Measurements from ENCODE around the gene TMEM132C. TPM values are rescaled to one million over a fixed set of nuclear protein-coding genes. Genes with fewer than 3 reads are reported as not detected.

Gene TMEM132C
- total RNA-seq, 3 donors from 2014 or later (not counting 1 experiment from before 2014, with no cell fraction given), result 0.08 to 0.41 TPM; not detected in 1

DNA sequence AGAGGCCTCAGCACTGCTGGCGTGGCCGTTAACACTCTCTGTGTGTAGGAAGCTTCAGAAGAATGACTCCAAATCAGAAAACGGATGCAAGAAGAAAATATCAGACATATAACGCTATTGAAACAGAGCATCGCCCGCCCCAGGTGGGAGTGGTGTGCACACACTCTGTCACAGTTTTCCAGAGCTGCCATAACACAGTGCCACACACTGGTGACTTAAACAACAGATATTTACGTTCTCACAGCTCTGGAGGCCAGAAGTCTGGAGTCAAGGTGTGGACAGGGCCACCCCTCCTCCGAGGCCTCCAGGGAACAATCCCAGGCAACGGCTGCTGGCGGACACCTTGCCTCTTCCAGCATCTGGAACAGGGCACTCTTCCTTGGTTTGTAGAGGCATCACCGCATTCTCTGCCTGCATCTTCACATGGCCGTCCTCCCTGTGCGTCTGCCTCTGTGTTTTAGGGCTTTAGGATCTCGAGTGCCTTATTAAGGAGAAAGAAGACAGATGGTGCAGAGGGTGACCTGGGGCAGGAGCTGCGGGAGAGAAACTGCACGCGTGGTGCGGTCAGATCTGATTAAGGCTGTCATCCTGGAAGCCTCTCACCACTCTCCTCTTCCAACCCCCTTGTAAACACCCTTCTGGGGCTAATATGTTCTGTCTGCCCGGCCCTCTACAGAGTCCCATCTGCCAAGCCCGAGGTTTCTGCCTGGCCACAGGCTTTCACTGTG lies 415.7 kb downstream of the TMEM132C start:
- ATAC-seq (peak in 1 of 3 donors; percentile 8), DNase-seq (no peak)
- no peaks in the 10 kb centered on the region for H3K9me3 ChIP-seq (ENCODE audit: control insufficient read depth, insufficient read depth, low read length)
- H3K36me3 Mint-ChIP-seq, result no peaks in the 10 kb centered on the region
- H3K27me3 Mint-ChIP-seq (ENCODE audit: low read depth in 2 of 2), result no peaks in the 10 kb centered on the region
- WGBS (ENCODE audit: insufficient coverage), result 90% methylated on average over 20 of the region's 20 CpGs
- no peaks in the 10 kb centered on the region for H3K36me3 ChIP-seq (ENCODE audit: control insufficient read depth, insufficient read depth, low read length)
- H3K27ac ChIP-seq (ENCODE audit: low read length), result no peak overlapping the region
- no peak overlapping the region for H3K4me3 Mint-ChIP-seq
- TF ChIP-seq, protein P1, sequence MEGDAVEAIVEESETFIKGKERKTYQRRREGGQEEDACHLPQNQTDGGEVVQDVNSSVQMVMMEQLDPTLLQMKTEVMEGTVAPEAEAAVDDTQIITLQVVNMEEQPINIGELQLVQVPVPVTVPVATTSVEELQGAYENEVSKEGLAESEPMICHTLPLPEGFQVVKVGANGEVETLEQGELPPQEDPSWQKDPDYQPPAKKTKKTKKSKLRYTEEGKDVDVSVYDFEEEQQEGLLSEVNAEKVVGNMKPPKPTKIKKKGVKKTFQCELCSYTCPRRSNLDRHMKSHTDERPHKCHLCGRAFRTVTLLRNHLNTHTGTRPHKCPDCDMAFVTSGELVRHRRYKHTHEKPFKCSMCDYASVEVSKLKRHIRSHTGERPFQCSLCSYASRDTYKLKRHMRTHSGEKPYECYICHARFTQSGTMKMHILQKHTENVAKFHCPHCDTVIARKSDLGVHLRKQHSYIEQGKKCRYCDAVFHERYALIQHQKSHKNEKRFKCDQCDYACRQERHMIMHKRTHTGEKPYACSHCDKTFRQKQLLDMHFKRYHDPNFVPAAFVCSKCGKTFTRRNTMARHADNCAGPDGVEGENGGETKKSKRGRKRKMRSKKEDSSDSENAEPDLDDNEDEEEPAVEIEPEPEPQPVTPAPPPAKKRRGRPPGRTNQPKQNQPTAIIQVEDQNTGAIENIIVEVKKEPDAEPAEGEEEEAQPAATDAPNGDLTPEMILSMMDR (IDR thresholded peaks at IDR 0.05), result no peak
- H3K27ac Mint-ChIP-seq, result no peak overlapping the region
- intact Hi-C loops (cut with micrococcal nuclease), result no loop called here
- H3K9me3 Mint-ChIP-seq, result no peaks in the 10 kb centered on the region
- H3K4me3 ChIP-seq (ENCODE audit: low read length), result no peak overlapping the region
- no peaks in the 10 kb centered on the region for H3K27me3 ChIP-seq (ENCODE audit: control insufficient read depth, insufficient read depth, low read length)
- no peaks in the 10 kb centered on the region for H3K4me1 ChIP-seq (ENCODE audit: control insufficient read depth, insufficient read depth, low read length)
- H3K4me1 Mint-ChIP-seq, result peaks cover 0 to 5% of the 10 kb centered on the region in 2 donors

DNA sequence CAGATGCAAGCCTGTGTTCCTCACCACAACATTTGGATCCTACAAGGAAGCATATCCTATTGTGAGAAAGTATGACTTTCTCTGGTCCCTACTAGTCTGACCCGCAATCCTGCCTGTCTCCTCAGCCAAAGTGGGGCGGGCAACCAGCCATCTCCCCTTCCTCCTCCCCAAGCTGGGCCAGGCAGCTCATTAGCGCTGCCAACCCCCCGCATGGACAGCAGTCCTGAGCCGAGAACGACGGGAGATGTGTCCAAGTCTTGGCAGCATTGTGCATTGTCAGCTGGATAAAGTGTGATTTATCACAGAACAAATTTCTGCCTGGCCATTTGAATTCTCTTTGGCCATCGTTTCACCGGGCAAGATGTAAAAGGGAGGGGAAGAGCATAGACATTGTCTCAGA lies 417.4 kb downstream of the TMEM132C start:
- no peaks in the 10 kb centered on the region for H3K36me3 Mint-ChIP-seq
- Histone ChIP-seq H3K4me3 (ENCODE audit: low read length) (no peak overlapping the region), H3K27ac (ENCODE audit: low read length) (no peak overlapping the region), H3K36me3 (ENCODE audit: control insufficient read depth, insufficient read depth, low read length) (no peaks in the 10 kb centered on the region), H3K9me3 (ENCODE audit: control insufficient read depth, insufficient read depth, low read length) (no peaks in the 10 kb centered on the region), H3K4me1 (ENCODE audit: control insufficient read depth, insufficient read depth, low read length) (no peaks in the 10 kb centered on the region), H3K27me3 (ENCODE audit: control insufficient read depth, insufficient read depth, low read length) (no peaks in the 10 kb centered on the region)
- 96% methylated on average over 9 of the region's 9 CpGs for WGBS (ENCODE audit: insufficient coverage)
- no peak for ATAC-seq
- TF ChIP-seq, protein P1 (IDR thresholded peaks at IDR 0.05), result no peak
- peaks cover 0 to 5% of the 10 kb centered on the region in 2 donors for H3K4me1 Mint-ChIP-seq
- intact Hi-C loops (cut with micrococcal nuclease), result no loop called here
- H3K4me3 Mint-ChIP-seq, result no peak overlapping the region
- DNase-seq, result no peak
- H3K27me3 Mint-ChIP-seq (ENCODE audit: low read depth in 2 of 2), result no peaks in the 10 kb centered on the region
- no peaks in the 10 kb centered on the region for H3K9me3 Mint-ChIP-seq
- no peak overlapping the region for H3K27ac Mint-ChIP-seq

DNA sequence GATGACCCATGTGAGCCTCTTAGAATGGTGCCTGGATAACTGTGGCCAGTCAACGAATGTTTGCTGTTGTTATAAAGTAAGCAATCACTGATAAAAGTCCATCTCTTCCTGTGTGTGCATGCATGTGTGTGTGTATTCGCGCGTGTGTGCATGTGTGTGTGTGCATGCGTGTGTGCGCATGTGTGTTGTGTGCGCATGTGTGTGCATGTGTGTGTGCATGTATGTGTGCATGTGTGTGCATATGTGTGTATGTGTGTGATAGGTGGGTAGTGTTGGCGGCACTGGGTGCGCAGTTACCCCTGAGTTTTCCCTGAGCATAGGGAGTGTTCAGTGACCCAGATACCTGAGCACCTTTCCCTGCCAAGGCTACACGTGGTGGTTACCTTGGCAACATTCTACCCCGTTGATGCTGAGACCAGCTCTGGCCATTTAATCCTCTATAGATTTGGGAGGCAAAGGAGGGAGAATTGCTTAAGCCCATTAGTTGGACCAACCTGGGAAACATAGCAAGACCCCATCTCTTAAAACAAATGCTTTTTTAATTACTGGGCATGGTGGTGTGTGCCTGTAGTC lies 419.0 kb downstream of the TMEM132C start:
- Mint-ChIP-seq H3K27me3 (ENCODE audit: low read depth in 2 of 2) (no peaks in the 10 kb centered on the region), H3K9me3 (no peaks in the 10 kb centered on the region), H3K36me3 (no peaks in the 10 kb centered on the region), H3K4me3 (no peak overlapping the region), H3K27ac (no peak overlapping the region), H3K4me1 (peaks cover 0 to 9% of the 10 kb centered on the region in 2 donors)
- Histone ChIP-seq H3K9me3 (ENCODE audit: control insufficient read depth, insufficient read depth, low read length) (no peaks in the 10 kb centered on the region), H3K27ac (ENCODE audit: low read length) (no peak overlapping the region), H3K36me3 (ENCODE audit: control insufficient read depth, insufficient read depth, low read length) (no peaks in the 10 kb centered on the region), H3K4me1 (ENCODE audit: control insufficient read depth, insufficient read depth, low read length) (no peaks in the 10 kb centered on the region), H3K4me3 (ENCODE audit: low read length) (no peak overlapping the region), H3K27me3 (ENCODE audit: control insufficient read depth, insufficient read depth, low read length) (no peaks in the 10 kb centered on the region)
- intact Hi-C loops (cut with micrococcal nuclease), result no loop called here
- WGBS (ENCODE audit: insufficient coverage), result 85% methylated on average over 11 of the region's 11 CpGs
- TF ChIP-seq, protein P1 (IDR thresholded peaks at IDR 0.05), result no peak
- DNase-seq (no peak), ATAC-seq (no peak)

All from natural killer cell (primary cell).